Trophoblast cell (in vitro differentiated cells and primary cell): ENCODE measurements around the gene ANXA7.
A peak's percentile ranks its signal among the peaks of the same experiment; 100 is the strongest.
"Not testable (repeated sequence)": the region's sequence is repeated elsewhere in the genome, so short reads cannot be mapped to it uniquely, and the experiment has no call there.

ENCODE experiments used
- DNase-seq, 2 donors: peaks; one replicate each; pipeline ENCODE4 v3.0.0-alpha.2; 2016
- H2AFZ ChIP-seq: 2 replicates; pipeline ENCODE4 v1.6.1; 2013; ENCODE audit warnings: low read length, moderate library complexity, mild to moderate bottlenecking; ENCODE audit not compliant: insufficient read depth, poor library complexity
- H2AK5ac ChIP-seq: 2 replicates; pipeline ENCODE4 v1.6.1; 2013; ENCODE audit warnings: mild to moderate bottlenecking, low read length
- H2BK120ac ChIP-seq: 2 replicates; pipeline ENCODE4 v1.6.1; 2013; ENCODE audit warnings: low read length, mild to moderate bottlenecking, moderate library complexity; ENCODE audit not compliant: insufficient read depth, poor library complexity
- H2BK12ac ChIP-seq: 2 replicates; pipeline ENCODE4 v1.6.1; 2013; ENCODE audit warnings: mild to moderate bottlenecking, low read length, moderate library complexity
- H2BK5ac ChIP-seq: 2 replicates; pipeline ENCODE4 v1.6.1; 2013; ENCODE audit warnings: low read length, low read depth, moderate library complexity, mild to moderate bottlenecking; ENCODE audit not compliant: poor library complexity
- H3K14ac ChIP-seq: 2 replicates; pipeline ENCODE4 v1.6.1; 2013; ENCODE audit warnings: mild to moderate bottlenecking, low read length
- H3K18ac ChIP-seq: 2 replicates; pipeline ENCODE4 v1.6.1; 2013; ENCODE audit warnings: mild to moderate bottlenecking, low read length
- H3K23ac ChIP-seq: 2 replicates; pipeline ENCODE4 v1.6.1; 2013; ENCODE audit warnings: low read length
- H3K27ac ChIP-seq: 2 replicates; pipeline ENCODE4 v1.5.1; 2013; ENCODE audit warnings: low read depth, mild to moderate bottlenecking, inconsistent platforms, low read length, moderate library complexity
- H3K27me3 ChIP-seq: 2 replicates; pipeline ENCODE4 v1.6.1; 2013; ENCODE audit warnings: inconsistent platforms, mild to moderate bottlenecking, low read length, moderate library complexity; ENCODE audit not compliant: insufficient read depth
- H3K36me3 ChIP-seq, 2 experiments: 1 replicate in 1 of 2; 2 replicates in 1 of 2; pipeline ENCODE4 v1.6.1; 2013; ENCODE audit warnings: low read length in 2 of 2, mild to moderate bottlenecking in 2 of 2, moderate library complexity in 1 of 2; ENCODE audit not compliant: insufficient read depth in 2 of 2, control insufficient read depth in 1 of 2
- H3K4ac ChIP-seq: 2 replicates; pipeline ENCODE4 v1.6.1; 2013; ENCODE audit warnings: low read depth, mild to moderate bottlenecking, low read length, moderate library complexity
- H3K4me1 ChIP-seq, 2 experiments: 1 replicate in 1 of 2; 2 replicates in 1 of 2; pipeline ENCODE4 v1.6.1; 2013; ENCODE audit warnings: low read length in 2 of 2, mild to moderate bottlenecking in 2 of 2, moderate library complexity in 1 of 2; ENCODE audit not compliant: insufficient read depth in 2 of 2, control insufficient read depth in 1 of 2
- H3K4me2 ChIP-seq: 2 replicates; pipeline ENCODE4 v1.6.1; 2013; ENCODE audit warnings: inconsistent platforms, mild to moderate bottlenecking, low read length, moderate library complexity
- H3K4me3 ChIP-seq: 2 replicates; pipeline ENCODE4 v1.5.1; 2013; ENCODE audit warnings: mild to moderate bottlenecking, low read depth, low read length, inconsistent platforms
- H3K79me1 ChIP-seq: one replicate; pipeline ENCODE4 v1.6.1; 2013; ENCODE audit warnings: low read length
- H3K79me2 ChIP-seq: 2 replicates; pipeline ENCODE4 v1.6.1; 2013; ENCODE audit warnings: low read length, mild to moderate bottlenecking; ENCODE audit not compliant: control insufficient read depth, insufficient read depth, poor library complexity
- H3K9ac ChIP-seq: 2 replicates; pipeline ENCODE4 v1.6.1; 2013; ENCODE audit warnings: mild to moderate bottlenecking, low read length
- H3K9me3 ChIP-seq: 2 replicates; pipeline ENCODE4 v1.6.1; 2013; ENCODE audit warnings: low read depth, mild to moderate bottlenecking, control low read depth, inconsistent platforms, low read length; ENCODE audit not compliant: insufficient read depth
- H4K12ac ChIP-seq: 2 replicates; pipeline ENCODE4 v1.6.1; 2013; ENCODE audit warnings: low read depth, mild to moderate bottlenecking, low read length, moderate library complexity
- H4K8ac ChIP-seq: 2 replicates; pipeline ENCODE4 v1.6.1; 2013; ENCODE audit warnings: low read depth, mild to moderate bottlenecking, low read length, moderate library complexity
- H4K91ac ChIP-seq: one replicate; pipeline ENCODE4 v1.6.1; 2013; ENCODE audit warnings: low read depth, mild to moderate bottlenecking, low read length, moderate library complexity
- WGBS: extraction: QIAGEN DNeasy Blood & Tissue Kit; methylation state at CpG from one replicate; pipeline ENCODE4 v1.1.7; 2013; ENCODE audit warnings: missing lambda C conversion rate; ENCODE audit not compliant: insufficient read length, insufficient coverage; ENCODE audit errors: extremely low coverage; 5-methylcytosine and 5-hydroxymethylcytosine counted together

ANXA7 gene

DNA sequence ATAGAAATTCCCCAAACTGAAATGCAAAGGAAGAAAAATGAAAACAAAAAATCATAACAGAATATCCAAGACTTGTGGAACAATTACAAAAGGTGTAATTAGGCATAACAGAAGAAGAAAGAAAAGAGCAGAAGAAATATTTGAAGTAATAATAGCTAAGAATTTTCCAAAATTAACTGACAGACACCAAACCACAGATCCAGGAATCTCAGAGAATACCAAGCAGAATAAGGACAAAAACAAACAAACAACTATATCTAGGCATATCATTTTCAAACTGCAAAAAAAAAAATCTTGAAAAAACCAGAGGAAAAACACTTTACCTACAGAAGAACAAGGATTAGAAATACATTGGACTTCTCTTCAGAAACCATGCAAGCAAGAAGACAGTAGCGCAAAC is 80.7 kb downstream of the ANXA7 start:
- H3K9me3 ChIP-seq = no peaks in the 10 kb centered on the region
- no peak overlapping the region for H3K4ac ChIP-seq
- H3K36me3 ChIP-seq = no peaks in the 10 kb centered on the region
- peaks cover 0 to 2% of the 10 kb centered on the region in 2 experiments for H3K4me1 ChIP-seq
- H4K12ac ChIP-seq = no peak overlapping the region
- no peak overlapping the region for H3K23ac ChIP-seq
- no peak overlapping the region for H3K4me3 ChIP-seq
- H2BK12ac ChIP-seq = no peak overlapping the region
- no peak for DNase-seq
- no peaks in the 10 kb centered on the region for H3K79me1 ChIP-seq
- no peak overlapping the region for H4K91ac ChIP-seq
- no peak overlapping the region for H2BK120ac ChIP-seq
- no peak overlapping the region for H3K4me2 ChIP-seq
- no peak overlapping the region for H2BK5ac ChIP-seq
- H4K8ac ChIP-seq = no peak overlapping the region
- H3K18ac ChIP-seq = no peak overlapping the region
- no peaks in the 10 kb centered on the region for H3K27me3 ChIP-seq
- no peak overlapping the region for H3K14ac ChIP-seq
- no peaks in the 10 kb centered on the region for H3K79me2 ChIP-seq
- no peak overlapping the region for H2AK5ac ChIP-seq
- no peak overlapping the region for H2AFZ ChIP-seq
- no peak overlapping the region for H3K27ac ChIP-seq
- no CpG with 5 or more reads among the region's 1 CpG for WGBS
- H3K9ac ChIP-seq = no peak overlapping the region

- Histone ChIP-seq H3K27ac (no peak overlapping the region), H2AFZ (no peak overlapping the region), H2BK12ac (no peak overlapping the region), H4K91ac (no peak overlapping the region), H3K9ac (no peak overlapping the region), H4K8ac (no peak overlapping the region), H3K36me3 (no peaks in the 10 kb centered on the region), H3K79me2 (no peaks in the 10 kb centered on the region), H2BK120ac (no peak overlapping the region), H3K4me3 (no peak overlapping the region), H3K14ac (no peak overlapping the region), H3K4me2 (no peak overlapping the region), H3K23ac (no peak overlapping the region), H4K12ac (no peak overlapping the region), H3K4ac (no peak overlapping the region), H3K27me3 (no peaks in the 10 kb centered on the region), H3K79me1 (no peaks in the 10 kb centered on the region), H2BK5ac (no peak overlapping the region), H2AK5ac (no peak overlapping the region), H3K18ac (no peak overlapping the region), H3K4me1 (peaks cover 0 to 2% of the 10 kb centered on the region in 2 experiments), H3K9me3 (no peaks in the 10 kb centered on the region)
- peak in 1 of 2 donors; percentile 51 for DNase-seq
- no CpG with 5 or more reads among the region's 2 CpGs for WGBS
Measured at GRCh38 chr10:73332379-73332778, 81.5 kb downstream of the ANXA7 start.

- not testable (repeated sequence) for H2AFZ ChIP-seq, H3K14ac ChIP-seq, H2BK12ac ChIP-seq, H2AK5ac ChIP-seq, H3K18ac ChIP-seq, H3K23ac ChIP-seq, H3K4ac ChIP-seq, H3K4me1 ChIP-seq, H3K27me3 ChIP-seq, H3K9me3 ChIP-seq, H3K9ac ChIP-seq, H4K91ac ChIP-seq, DNase-seq, H3K27ac ChIP-seq, H3K36me3 ChIP-seq, H3K4me3 ChIP-seq, H2BK5ac ChIP-seq, H2BK120ac ChIP-seq, H3K79me1 ChIP-seq, H3K4me2 ChIP-seq, H3K79me2 ChIP-seq, H4K12ac ChIP-seq, H4K8ac ChIP-seq
- no CpG with 5 or more reads among the region's 1 CpG for WGBS
Measured at GRCh38 chr10:73328523-73328922, 85.3 kb downstream of the ANXA7 start.

GRCh38 chr10:73325290-73325689 is 88.6 kb downstream of the ANXA7 start:
- not testable (repeated sequence) for H2AFZ ChIP-seq, H3K27me3 ChIP-seq, H3K27ac ChIP-seq, H2BK5ac ChIP-seq, H3K18ac ChIP-seq, H4K91ac ChIP-seq, H4K12ac ChIP-seq, H2BK120ac ChIP-seq, H3K4me1 ChIP-seq, H3K9me3 ChIP-seq, DNase-seq, H3K79me2 ChIP-seq, H3K79me1 ChIP-seq, H3K23ac ChIP-seq, H3K4ac ChIP-seq, H4K8ac ChIP-seq, H3K9ac ChIP-seq, H3K14ac ChIP-seq, H3K4me2 ChIP-seq, H2AK5ac ChIP-seq, H3K4me3 ChIP-seq, H2BK12ac ChIP-seq, H3K36me3 ChIP-seq
- no CpG with 5 or more reads among the region's 4 CpGs for WGBS
